H9 (cell line): ENCODE data around the gene TADA3. TPM values are rescaled to one million over a fixed set of nuclear protein-coding genes. Genes with fewer than 3 reads are reported as not detected.

ENCODE experiments used
- DNase-seq: peaks from one replicate; pipeline ENCODE4 v3.0.0-alpha.2; 2017
- H2AFZ ChIP-seq: one replicate; pipeline ENCODE4 v1.6.1; 2013; ENCODE audit warnings: mild to moderate bottlenecking, low read length, control low read depth, moderate library complexity
- H2AK5ac ChIP-seq: 2 replicates; pipeline ENCODE4 v1.6.1; 2013; ENCODE audit warnings: low read length, control low read depth, mixed read lengths; ENCODE audit not compliant: insufficient read length
- H2BK120ac ChIP-seq: one replicate; pipeline ENCODE4 v1.6.1; 2013; ENCODE audit warnings: low read depth, mild to moderate bottlenecking, low read length, control low read depth, inconsistent platforms; ENCODE audit not compliant: poor library complexity, severe bottlenecking
- H2BK12ac ChIP-seq: 2 replicates; pipeline ENCODE4 v1.6.1; 2013; ENCODE audit warnings: low read length, control low read depth, mixed read lengths, low read depth; ENCODE audit not compliant: insufficient read length
- H2BK15ac ChIP-seq: 2 replicates; pipeline ENCODE4 v1.6.1; 2013; ENCODE audit warnings: low read depth, low read length, control low read depth
- H2BK20ac ChIP-seq: one replicate; pipeline ENCODE4 v1.6.1; 2013; ENCODE audit warnings: low read depth, mild to moderate bottlenecking, low read length, control low read depth, inconsistent platforms; ENCODE audit not compliant: poor library complexity, severe bottlenecking
- H2BK5ac ChIP-seq: 2 replicates; pipeline ENCODE4 v1.6.1; 2013; ENCODE audit warnings: low read length, control low read depth, mixed read lengths; ENCODE audit not compliant: insufficient read length
- H3K14ac ChIP-seq: 2 replicates; pipeline ENCODE4 v1.6.1; 2013; ENCODE audit warnings: low read length, control low read depth; ENCODE audit not compliant: insufficient read depth
- H3K18ac ChIP-seq: 2 replicates; pipeline ENCODE4 v1.6.1; 2013; ENCODE audit warnings: low read depth, mild to moderate bottlenecking, mixed read lengths, low read length, control low read depth; ENCODE audit not compliant: insufficient read length
- H3K23ac ChIP-seq: 2 replicates; pipeline ENCODE4 v1.6.1; 2013; ENCODE audit warnings: low read length, control low read depth, mixed read lengths, low read depth; ENCODE audit not compliant: insufficient read length
- H3K23me2 ChIP-seq: 2 replicates; pipeline ENCODE4 v1.6.1; 2013; ENCODE audit warnings: low read depth, mild to moderate bottlenecking, mixed read lengths, low read length, control low read depth; ENCODE audit not compliant: insufficient read length, poor library complexity, severe bottlenecking
- H3K27ac ChIP-seq: 2 replicates; pipeline ENCODE4 v1.5.1; 2013; ENCODE audit warnings: low read length, control low read depth, mixed read lengths, low read depth; ENCODE audit not compliant: insufficient read length
- H3K27me3 ChIP-seq: 2 replicates; pipeline ENCODE4 v1.6.1; 2013; ENCODE audit warnings: low read length, control low read depth, inconsistent platforms; ENCODE audit not compliant: insufficient read depth
- H3K4ac ChIP-seq: 2 replicates; pipeline ENCODE4 v1.6.1; 2013; ENCODE audit warnings: low read depth, mild to moderate bottlenecking, control low read depth, inconsistent platforms, low read length, moderate library complexity
- H3K4me1 ChIP-seq: 2 replicates; pipeline ENCODE4 v1.6.1; 2013; ENCODE audit warnings: low read length, control low read depth, inconsistent platforms; ENCODE audit not compliant: insufficient read depth
- H3K4me2 ChIP-seq: 2 replicates; pipeline ENCODE4 v1.6.1; 2013; ENCODE audit warnings: low read length, control low read depth, mixed read lengths; ENCODE audit not compliant: insufficient read length, insufficient read depth
- H3K56ac ChIP-seq: 2 replicates; pipeline ENCODE4 v1.6.1; 2013; ENCODE audit warnings: low read depth, mild to moderate bottlenecking, mixed read lengths, low read length, control low read depth; ENCODE audit not compliant: insufficient read length
- H3K79me1 ChIP-seq: 2 replicates; pipeline ENCODE4 v1.6.1; 2013; ENCODE audit warnings: low read depth, mild to moderate bottlenecking, moderate library complexity, low read length, control low read depth, inconsistent platforms; ENCODE audit not compliant: insufficient read depth, poor library complexity, severe bottlenecking
- H3K79me2 ChIP-seq: 2 replicates; pipeline ENCODE4 v1.6.1; 2013; ENCODE audit warnings: low read length, control low read depth, inconsistent platforms; ENCODE audit not compliant: insufficient read depth
- H3K9ac ChIP-seq: 2 replicates; pipeline ENCODE4 v1.6.1; 2013; ENCODE audit warnings: low read length, control low read depth, mixed read lengths; ENCODE audit not compliant: insufficient read length; ENCODE audit errors: extremely low read depth
- H3K9me3 ChIP-seq: one replicate; pipeline ENCODE4 v1.6.1; 2013; ENCODE audit warnings: low read depth, low read length, inconsistent platforms; ENCODE audit not compliant: control insufficient read depth
- H3T11ph ChIP-seq: one replicate; pipeline ENCODE4 v1.6.1; 2013; ENCODE audit warnings: mild to moderate bottlenecking, low read length, control low read depth, inconsistent platforms
- H4K20me1 ChIP-seq: one replicate; pipeline ENCODE4 v1.6.1; 2013; ENCODE audit not compliant: control insufficient read depth, insufficient read length, insufficient read depth
- H4K5ac ChIP-seq: 2 replicates; pipeline ENCODE4 v1.6.1; 2013; ENCODE audit warnings: low read depth, mild to moderate bottlenecking, mixed read lengths, low read length, control low read depth; ENCODE audit not compliant: insufficient read length
- H4K8ac ChIP-seq: replicated peaks from 2 replicates; pipeline ENCODE4 v1.6.1; 2013; ENCODE audit warnings: low read length, control low read depth, mixed read lengths, low read depth; ENCODE audit not compliant: insufficient read length
- H4K91ac ChIP-seq: 2 replicates; pipeline ENCODE4 v1.6.1; 2013; ENCODE audit warnings: low read depth, mild to moderate bottlenecking, moderate library complexity, mixed read lengths, low read length, control low read depth; ENCODE audit not compliant: insufficient read length
- H3K27ac Mint-ChIP-seq, 3 experiments: 2 replicates in 2 of 3; 3 replicates in 1 of 3; pipeline ENCODE4 v1.8.0; 2020 to 2021; ENCODE audit warnings: mixed read lengths in 3 of 3, mild to moderate bottlenecking in 1 of 3, moderate library complexity in 1 of 3
- H3K27me3 Mint-ChIP-seq: 2 replicates; pipeline ENCODE4 v1.8.0; 2021; ENCODE audit warnings: low read depth, mild to moderate bottlenecking, moderate library complexity, mixed read lengths
- H3K36me3 Mint-ChIP-seq, 3 experiments: 2 replicates in 2 of 3; 3 replicates in 1 of 3; pipeline ENCODE4 v1.8.0; 2020 to 2021; ENCODE audit warnings: low read depth in 3 of 3, mixed read lengths in 3 of 3; ENCODE audit not compliant: insufficient read depth in 1 of 3
- H3K4me1 Mint-ChIP-seq, 2 experiments: 2 replicates each; pipeline ENCODE4 v1.8.0; 2020; ENCODE audit warnings: mixed read lengths in 2 of 2
- H3K4me3 Mint-ChIP-seq, 2 experiments: 2 replicates in 1 of 2; 3 replicates in 1 of 2; pipeline ENCODE4 v1.8.0; 2020 to 2021; ENCODE audit warnings: mild to moderate bottlenecking in 2 of 2, mixed read lengths in 2 of 2, moderate library complexity in 1 of 2
- H3K9me3 Mint-ChIP-seq, 2 experiments: 2 replicates in 1 of 2; 3 replicates in 1 of 2; pipeline ENCODE4 v1.8.0; 2020; ENCODE audit warnings: mild to moderate bottlenecking in 2 of 2, mixed read lengths in 2 of 2, moderate library complexity in 1 of 2
- WGBS: extraction: QIAGEN DNeasy Blood & Tissue Kit; methylation state at CpG from one replicate; pipeline ENCODE4 v1.1.7; 2013; ENCODE audit warnings: missing lambda C conversion rate, low lambda C conversion rate, mixed read lengths; ENCODE audit not compliant: insufficient read length; ENCODE audit errors: extremely low coverage; 5-methylcytosine and 5-hydroxymethylcytosine counted together
- total RNA-seq: library from RNA; stranded (reverse); gene quantifications from 2 replicates; pipeline ENCODE4 v1.2.1, GENCODE V29; 2021
- TF ChIP-seq, protein P1 (sequence below): fragments of 200-600 bp; sonication (generic); conservative IDR thresholded peaks from 3 replicates; pipeline ENCODE4 v1.8.0; 2021; ENCODE audit warnings: antibody characterized with exemption, mild to moderate bottlenecking

The TADA3 gene
- total RNA-seq, 1 experiment from 2014 or later: 49.8 TPM

DNA sequence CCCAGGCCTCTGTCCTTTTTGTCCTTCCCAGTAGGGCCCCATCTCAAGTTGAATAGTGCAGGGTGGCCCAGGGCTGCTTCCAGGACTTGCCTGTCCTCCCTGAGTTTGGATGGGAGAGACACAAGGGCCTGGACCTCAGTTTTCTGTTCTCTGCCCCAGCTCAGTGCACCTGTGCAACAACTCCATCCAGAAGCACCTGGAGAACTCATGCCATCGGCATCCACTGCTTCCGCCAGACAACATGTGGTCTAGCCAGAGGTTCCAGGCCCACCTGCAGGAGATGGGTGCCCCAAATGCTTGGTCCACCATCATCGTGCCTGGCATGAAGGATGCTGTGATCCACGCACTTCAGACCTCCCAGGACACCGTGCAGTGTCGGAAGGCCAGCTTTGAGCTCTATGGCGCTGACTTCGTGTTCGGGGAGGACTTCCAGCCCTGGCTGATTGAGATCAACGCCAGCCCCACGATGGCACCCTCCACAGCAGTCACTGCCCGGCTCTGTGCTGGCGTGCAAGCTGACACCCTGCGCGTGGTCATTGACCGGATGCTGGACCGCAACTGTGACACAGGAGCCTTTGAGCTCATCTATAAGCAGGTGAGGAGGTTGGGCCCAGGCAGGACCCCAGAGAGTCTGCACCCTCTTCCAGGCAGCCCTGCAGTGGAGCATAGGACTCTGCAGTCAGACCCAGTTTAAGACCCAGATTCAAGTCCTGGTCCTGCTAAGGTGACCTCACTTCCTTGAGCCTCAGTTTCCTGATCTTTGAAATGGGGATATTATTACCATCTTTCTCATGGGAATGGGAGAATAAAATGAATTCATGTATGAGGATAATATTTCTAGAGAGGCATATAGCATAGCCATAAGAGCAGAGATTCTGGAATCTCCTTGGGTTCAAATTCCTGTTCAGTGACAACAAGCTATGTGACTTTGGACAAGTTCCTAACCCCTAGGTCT is 36.8 kb upstream of the TADA3 start:
- H3K27ac Mint-ChIP-seq: peak overlapping the region in 1 of 3 experiments; percentile 29; a peak in 1 of 7 replicates
- Histone ChIP-seq H3K4me1 (no peaks in the 10 kb centered on the region), H3K27ac (no peak overlapping the region), H3T11ph (no peak overlapping the region), H3K79me1 (no peaks in the 10 kb centered on the region), H3K4me2 (no peak overlapping the region), H4K5ac (no peak overlapping the region), H2BK5ac (no peak overlapping the region), H3K56ac (no peak overlapping the region), H3K14ac (no peak overlapping the region; the same call in 1 of the 2 replicates), H3K23ac (no peak overlapping the region), H2BK20ac (no peak overlapping the region), H3K27me3 (no peaks in the 10 kb centered on the region), H2AFZ (no peak overlapping the region), H3K9me3 (no peaks in the 10 kb centered on the region), H2BK120ac (no peak overlapping the region), H2BK15ac (no peak overlapping the region), H3K18ac (no peak overlapping the region), H4K20me1 (no peaks in the 10 kb centered on the region), H2BK12ac (no peak overlapping the region), H3K79me2 (no peaks in the 10 kb centered on the region), H3K4ac (no peak overlapping the region), H2AK5ac (no peak overlapping the region), H4K8ac (no peak overlapping the region), H3K9ac (no peak overlapping the region), H4K91ac (no peak overlapping the region), H3K23me2 (no peaks in the 10 kb centered on the region)
- TF ChIP-seq, protein P1, sequence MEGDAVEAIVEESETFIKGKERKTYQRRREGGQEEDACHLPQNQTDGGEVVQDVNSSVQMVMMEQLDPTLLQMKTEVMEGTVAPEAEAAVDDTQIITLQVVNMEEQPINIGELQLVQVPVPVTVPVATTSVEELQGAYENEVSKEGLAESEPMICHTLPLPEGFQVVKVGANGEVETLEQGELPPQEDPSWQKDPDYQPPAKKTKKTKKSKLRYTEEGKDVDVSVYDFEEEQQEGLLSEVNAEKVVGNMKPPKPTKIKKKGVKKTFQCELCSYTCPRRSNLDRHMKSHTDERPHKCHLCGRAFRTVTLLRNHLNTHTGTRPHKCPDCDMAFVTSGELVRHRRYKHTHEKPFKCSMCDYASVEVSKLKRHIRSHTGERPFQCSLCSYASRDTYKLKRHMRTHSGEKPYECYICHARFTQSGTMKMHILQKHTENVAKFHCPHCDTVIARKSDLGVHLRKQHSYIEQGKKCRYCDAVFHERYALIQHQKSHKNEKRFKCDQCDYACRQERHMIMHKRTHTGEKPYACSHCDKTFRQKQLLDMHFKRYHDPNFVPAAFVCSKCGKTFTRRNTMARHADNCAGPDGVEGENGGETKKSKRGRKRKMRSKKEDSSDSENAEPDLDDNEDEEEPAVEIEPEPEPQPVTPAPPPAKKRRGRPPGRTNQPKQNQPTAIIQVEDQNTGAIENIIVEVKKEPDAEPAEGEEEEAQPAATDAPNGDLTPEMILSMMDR: no peak
- peaks cover 5 to 13% of the 10 kb centered on the region in 2 experiments for H3K4me1 Mint-ChIP-seq
- no peak overlapping the region for H3K4me3 Mint-ChIP-seq
- no peak for DNase-seq
- H3K36me3 Mint-ChIP-seq: peaks cover 0 to 1% (median 0%) of the 10 kb centered on the region in 3 experiments; a peak in 3 of 7 replicates
- no peaks in the 10 kb centered on the region for H3K9me3 Mint-ChIP-seq
- whole genome bisulfite sequencing: no CpG with 5 or more reads among the region's 17 CpGs
- H3K27me3 Mint-ChIP-seq: no peaks in the 10 kb centered on the region
